NCI-H226 (cell line): Measurements from ENCODE around the gene CLUH.
"Not testable (repeated sequence)": the region's sequence is repeated elsewhere in the genome, so short reads cannot be mapped to it uniquely, and the experiment has no call there.

Experiments
- DNase-seq: peaks from one replicate; pipeline ENCODE4 v3.0.0-alpha.2; 2015

The CLUH gene

DNA sequence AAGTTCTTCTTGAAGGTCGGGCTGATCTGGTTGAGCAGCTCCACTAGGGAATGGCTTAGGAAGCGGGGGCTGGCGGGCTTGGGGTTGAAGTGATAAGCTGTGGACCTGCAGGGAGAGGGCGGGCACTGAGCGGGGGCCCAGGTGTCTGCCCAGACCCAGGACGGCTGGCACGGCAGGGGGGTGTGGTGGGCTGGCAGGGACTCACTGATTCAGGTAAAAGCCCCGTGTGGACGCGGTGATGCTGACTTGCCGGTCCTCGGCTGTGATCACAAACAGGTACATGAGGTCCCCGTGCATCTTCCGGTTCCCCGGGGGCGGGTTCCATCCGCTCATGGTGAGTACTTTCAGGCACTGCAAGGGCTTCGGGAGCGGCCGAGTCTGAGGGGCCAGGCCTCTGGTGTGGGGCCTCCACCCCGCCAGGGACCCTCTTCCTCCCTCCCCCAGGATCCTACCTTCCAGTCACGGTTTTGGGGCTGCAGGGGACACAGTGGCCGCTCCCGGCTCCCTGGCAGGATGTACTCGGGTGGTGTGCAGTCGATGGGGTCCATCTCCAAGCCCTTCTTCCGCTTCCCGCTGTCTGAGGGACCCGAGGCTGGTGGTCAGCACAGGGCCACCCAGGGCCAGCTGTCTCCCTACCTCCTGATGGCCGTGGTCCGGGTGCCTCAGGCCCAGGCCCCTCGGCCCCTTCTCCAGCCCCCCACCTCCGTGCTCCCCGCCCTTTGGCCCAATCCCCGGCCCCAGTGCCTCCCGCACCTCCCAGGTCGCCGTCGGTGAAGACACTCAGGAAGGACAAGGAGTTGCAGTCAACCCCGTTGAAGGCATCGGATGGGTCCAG is 10.2 kb downstream of the CLUH start:
- DNase-seq: no peak

DNA sequence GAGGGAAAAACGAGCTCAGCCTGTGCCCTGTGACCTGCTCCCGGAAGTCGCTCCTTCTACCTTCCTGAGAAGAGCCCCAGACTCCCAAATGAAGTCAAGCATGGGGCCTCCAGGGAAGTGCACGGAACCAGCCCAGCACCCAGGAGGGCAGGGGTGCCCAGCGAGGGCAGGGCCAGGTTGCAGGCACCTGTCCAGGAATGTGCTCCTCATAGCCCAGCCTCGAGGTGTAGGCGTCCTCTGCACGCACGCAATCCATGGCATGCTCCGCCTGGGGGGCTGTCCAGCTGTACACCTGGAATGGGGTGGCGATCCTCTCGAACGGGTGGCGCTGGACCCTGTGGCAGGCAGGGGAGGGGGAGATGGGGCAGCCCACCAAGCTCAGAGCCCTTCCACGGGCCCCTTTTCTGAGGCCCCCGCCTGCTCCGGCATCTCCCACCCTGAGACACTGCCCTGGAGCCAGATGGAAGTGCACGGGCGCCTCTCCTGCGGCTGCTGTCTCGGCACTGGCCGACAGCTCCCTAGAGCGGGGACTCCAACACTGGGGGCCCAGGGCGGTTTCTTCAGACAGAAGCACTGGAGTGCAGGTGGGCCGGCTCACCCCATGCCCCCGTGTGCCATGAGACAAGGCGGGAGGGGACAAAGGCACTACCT is 10.9 kb downstream of the CLUH start:
- DNase-seq: no peak

DNA sequence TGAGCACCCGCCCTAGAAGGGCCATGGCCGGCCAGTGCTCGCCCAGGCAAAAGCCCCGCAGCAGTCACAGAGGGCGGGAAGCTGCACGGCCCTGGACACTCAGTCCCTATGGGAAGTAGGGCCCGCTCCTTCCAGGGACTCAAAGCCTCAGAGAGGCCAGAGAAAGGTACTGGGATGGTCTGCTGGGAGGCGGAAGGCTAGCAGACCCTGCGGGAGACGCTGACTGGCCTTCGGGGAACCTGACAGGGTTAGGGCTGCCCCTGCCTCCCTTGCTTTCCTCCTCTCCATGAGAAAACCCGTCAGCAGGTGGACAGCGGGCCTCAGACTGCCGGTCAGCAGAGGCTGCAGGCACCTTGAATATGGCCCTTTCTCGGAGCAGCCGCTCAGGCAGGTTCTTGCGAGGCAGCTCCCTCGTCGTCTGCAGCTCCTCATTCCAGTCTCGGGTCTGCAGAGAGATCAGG is 11.5 kb downstream of the CLUH start:
- no peak for DNase-seq

DNA sequence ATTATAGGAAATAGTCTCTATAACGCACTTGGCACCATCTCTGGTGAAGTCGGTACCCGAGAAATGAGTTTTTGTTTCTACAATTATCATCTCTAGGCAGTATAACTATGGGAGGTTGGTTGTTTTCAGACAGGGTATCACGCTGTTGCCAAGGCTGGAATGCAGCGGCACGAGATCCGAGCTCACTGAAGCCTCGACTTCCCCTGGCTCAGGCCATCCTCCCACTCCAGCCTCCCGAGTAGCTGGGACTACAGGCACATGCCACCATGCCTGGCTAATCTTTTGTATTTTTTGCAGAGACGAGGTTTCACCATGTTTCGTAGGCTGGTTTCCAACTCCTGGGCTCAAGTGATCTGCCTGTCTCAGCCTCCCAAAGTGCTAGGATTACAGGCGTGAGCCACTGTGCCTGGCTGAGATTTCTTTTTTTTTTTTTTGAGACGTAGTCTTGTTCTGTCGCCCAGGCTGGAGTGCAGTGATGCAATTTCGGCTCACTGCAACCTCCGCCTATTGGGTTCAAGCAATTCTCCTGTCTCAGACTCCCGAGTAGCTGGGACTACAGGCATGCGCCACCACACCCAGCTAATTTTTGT is 12.3 kb downstream of the CLUH start:
- not testable (repeated sequence) for DNase-seq

DNA sequence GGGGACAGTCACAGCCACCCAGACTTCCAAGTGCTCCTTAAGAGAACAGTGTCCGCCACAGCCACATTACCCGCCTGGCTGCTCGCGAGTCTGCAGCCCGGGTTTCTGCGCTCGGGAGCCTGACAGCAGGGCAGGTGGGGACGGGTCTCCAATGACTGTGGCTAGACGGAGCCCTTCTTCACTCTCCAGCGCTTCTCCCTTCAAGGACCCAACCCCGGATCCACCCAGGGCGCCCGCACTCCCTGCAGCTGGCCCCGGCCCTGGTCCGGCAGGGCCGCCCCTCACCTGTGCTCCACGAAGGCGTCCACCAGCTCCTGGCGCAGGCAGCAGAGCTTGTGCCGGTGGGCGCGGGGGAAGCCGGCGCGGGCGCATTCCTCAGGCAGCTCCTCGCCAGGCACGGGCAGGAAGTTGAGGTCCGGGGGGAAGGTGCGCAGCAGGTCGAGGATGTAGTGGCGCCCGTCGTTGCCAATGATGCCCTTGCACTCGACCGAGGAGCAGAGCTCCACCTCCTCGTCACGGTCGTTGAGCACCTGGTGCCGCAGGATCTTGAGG is 13.9 kb downstream of the CLUH start:
- DNase-seq: no peak

DNA sequence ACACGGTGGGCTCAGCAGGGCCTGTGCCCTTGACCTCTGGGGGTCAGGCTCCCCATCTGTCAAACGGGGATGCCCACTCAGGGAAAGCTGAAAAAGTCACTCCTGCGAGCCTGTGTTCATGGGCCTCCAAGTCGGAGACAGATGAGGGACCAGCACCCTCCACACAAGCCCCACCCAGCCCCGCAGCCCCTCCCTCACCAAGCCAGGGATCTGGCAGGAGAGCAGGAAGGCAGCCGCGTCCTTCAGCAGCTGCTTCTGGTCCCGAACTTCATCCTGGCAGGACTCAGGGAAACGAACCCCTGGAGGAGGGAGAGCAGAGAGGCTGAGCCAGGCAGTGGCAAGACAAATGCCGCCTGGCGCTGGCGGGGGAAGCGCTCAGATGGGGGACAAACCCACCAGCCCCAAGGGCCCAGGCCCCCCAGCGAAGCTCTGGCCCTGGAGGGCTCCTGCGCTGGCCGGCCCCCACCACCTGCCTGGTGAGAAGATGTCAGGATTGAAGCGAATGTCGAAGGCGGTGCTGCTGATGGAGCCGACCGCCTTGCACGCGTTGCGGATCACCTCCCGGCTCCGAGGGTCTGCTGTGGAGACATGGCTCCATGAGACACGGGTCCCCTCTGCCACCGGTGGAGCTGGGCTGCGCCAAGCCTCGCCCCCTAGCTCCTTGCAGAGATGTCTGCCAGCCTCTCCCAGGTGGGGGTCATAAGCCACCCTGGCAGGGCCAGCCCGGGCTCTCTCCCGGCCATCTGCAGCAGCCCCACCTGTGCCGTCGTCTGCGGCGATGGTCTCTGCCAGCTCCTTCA is 15.4 kb downstream of the CLUH start:
- no peak for DNase-seq

DNA sequence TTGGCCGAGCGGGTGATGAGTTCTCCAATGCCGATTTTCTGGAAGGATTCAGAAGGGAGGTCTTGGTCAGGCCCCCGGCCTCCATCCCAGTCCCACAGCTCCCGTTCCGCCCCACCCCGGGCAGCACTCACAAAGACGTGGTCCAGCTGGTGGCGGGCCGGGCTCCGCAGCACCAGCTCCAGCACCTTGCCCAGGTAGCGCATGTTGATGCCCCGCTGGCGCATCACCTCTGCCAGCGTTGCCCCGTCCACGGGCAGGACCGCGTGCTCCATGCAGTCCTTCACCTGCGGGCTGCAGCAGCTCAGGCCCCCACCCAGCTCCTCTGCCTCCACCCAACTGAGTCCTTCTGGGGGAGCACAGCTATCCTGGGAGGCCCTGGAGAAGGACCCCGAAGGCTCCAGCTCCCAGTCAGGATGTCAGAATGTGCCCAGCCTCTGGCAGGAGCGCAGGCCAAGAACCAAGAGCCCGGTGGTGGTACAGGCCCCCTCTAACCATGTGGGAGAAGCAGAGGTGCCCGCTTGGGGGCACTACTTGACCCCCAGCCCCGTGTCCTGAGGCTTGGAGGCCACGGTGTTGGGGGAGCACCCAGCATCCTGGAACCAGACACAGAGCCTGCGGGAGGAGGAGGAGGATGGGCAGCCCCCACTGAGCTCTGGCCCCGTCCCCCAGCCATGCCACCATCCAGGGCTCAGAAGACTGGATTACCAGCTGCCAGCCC is 16.2 kb downstream of the CLUH start:
- no peak for DNase-seq

DNA sequence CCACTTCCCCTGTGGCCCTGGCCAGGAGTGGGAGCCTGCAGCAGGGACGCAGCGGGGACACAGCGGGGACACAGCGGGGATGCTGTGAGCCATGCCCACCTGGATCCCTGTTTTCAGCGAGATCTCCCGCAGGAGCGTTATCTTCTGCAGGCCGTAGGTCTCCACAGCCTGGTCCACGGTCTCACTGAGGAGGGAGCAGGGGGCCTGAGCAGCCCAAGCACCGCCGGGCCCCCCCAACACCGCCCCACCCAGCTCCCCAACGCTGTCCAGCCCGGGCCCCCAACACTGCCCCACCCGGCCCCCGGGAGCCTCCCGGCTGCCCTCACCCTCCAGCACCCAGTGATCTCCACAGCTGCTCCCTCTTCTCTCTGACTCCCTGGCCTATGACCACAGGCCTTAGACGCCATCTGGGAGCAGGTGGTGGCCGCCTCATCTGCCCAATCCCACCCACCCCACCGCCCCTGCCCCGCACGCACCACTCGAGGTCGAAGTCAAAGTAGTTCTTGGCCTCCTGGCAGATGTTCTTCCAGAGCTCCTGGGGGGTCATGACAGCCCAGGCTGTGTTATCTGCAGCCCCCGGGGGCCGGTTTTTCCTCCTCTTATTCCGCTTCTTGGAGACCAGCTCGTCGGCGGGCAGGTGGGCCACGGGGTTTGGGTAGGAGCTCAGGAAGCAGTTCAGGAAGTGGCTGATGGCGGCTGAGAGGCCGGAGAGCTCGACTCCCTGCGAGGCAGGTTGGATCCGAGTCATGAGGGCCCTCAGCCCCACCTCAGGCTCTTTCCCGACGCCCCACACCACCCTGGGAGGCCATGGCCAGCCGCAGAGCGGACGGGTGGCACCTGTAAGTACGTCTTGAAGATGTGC is 17.0 kb downstream of the CLUH start:
- DNase-seq: no peak

DNA sequence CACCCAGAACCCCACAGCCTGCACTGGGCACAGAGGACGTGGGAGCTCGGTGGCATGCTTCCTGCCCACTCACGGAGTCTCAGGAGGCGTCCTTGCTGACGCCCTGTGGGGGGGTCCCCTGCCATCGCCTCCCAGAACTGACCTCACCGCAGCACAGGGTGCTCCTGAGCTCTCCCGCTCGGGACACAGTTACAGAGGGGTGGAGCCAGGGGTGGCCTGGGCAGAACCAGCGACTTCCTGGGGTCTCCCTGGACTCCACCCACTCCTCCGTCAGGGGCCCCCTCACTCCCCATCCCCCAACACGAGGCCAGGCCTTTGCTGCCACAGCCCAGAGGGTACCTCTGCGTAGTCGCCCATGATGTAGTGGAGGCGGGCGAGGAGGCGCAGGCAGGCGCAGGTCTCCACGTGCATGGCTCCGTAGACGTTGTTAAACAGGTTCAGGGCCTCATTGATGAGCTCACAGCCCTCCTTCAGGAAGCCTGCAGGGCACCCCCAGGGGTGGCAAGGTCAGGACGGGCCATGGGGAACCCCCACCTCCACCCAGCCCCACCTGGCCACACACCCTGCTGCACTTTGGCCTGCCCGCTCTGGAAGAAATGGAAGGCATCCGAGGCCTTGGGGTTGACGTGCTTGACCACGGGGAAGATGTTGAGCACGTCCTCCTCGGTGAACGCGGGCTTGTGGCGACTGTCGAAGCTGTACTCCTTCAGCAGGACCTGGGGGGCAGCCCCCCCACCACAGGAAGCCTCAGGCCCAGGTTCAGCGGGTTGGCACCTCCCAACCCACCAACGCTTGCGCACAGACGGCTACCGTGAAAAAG is 17.8 kb downstream of the CLUH start:
- DNase-seq: no peak

DNA sequence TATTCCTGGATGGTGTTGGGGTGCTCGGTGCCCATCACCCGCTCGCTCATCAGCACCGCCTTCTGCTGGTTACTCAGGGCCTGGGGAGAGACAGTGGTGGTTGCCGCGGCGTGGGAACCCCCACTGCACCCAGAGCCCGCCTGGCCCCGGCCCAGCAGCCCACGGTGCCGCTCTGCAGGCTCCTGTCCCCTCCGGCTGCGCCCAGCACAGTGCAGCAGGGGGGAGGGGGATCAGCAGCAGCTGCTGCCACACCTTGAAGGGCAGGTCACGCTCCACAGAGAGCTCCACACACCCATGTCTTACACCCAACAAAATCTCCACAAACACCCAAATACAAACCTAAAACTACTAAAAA is 18.8 kb downstream of the CLUH start:
- DNase-seq: no peak

DNA sequence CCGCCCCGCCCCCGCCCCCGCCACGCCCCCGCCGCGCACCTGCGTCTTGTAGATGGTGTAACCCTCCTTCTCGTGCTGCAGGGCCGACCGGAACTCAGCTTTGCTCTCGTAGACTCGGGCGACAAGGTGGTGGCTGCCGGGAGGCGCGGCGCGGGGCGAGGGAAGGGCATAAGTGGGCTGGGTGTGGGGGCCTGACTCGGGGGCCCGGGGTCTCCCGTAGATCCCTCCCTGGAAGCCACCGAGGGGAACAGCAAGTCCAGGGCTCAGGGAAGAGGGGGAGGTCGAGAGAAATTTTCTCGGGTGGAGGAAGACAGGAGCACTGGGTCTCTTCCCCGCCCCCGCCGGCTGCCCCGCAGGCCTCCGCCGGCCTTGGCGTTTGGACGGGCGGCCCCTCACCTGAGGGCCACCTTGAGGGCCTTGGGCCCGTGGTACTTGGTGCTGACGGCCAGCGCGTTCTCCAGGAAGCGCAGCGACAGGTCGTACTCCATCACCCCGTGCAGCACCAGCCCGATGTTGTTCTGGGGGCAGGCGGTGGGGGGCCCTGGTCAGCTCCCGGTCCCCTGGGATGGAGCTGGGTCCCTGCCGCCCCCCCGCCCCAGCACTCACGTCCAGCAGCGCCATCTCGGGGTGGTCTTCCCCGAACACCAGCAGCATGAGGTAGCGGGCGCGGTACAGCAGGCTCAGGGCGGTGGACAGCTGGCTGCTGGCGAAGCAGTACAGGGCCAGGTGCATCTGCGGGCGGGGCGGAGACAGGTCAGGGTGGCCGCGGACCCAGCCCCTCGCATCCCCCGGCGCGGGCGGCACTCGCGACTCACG is 19.4 kb downstream of the CLUH start:
- DNase-seq: no peak

DNA sequence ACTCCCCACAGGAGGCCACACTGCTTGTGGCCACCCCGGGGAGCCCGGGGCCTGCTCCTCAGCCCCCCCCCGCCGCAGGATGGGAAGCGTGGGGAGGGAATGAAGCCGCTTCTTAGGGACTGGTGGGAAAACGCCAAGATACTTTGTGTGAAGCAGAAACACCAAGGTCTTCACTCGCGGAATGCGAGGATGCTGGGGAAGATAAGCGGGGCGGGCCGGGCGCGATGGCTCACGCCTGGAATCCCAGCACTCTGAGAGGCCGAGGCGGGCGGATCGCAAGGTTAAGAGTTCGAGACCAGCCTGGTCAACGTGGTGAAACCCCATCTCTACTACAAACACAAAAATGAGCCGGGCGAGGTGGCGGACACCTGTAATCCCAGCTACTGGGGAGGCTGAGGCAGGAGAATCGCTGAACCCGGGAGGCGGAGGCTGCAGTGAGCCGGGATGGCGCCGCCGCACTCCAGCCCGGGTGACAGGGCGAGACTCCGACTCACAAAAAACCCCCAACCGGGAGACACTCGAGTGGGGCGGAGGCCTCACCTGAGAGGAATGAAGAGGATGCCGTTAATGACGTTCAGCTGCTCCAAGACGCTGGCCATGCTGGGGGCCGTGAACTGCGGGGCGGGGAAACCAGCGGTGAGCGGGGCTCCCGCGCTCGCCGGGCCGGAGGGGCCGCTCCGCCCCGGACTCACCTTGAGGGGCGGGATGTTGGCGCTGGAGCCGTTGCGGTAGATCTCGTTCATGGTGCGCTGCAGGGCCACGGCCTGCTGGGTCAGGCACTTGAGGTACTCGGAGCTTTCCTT is 20.3 kb downstream of the CLUH start:
- DNase-seq: no peak

DNA sequence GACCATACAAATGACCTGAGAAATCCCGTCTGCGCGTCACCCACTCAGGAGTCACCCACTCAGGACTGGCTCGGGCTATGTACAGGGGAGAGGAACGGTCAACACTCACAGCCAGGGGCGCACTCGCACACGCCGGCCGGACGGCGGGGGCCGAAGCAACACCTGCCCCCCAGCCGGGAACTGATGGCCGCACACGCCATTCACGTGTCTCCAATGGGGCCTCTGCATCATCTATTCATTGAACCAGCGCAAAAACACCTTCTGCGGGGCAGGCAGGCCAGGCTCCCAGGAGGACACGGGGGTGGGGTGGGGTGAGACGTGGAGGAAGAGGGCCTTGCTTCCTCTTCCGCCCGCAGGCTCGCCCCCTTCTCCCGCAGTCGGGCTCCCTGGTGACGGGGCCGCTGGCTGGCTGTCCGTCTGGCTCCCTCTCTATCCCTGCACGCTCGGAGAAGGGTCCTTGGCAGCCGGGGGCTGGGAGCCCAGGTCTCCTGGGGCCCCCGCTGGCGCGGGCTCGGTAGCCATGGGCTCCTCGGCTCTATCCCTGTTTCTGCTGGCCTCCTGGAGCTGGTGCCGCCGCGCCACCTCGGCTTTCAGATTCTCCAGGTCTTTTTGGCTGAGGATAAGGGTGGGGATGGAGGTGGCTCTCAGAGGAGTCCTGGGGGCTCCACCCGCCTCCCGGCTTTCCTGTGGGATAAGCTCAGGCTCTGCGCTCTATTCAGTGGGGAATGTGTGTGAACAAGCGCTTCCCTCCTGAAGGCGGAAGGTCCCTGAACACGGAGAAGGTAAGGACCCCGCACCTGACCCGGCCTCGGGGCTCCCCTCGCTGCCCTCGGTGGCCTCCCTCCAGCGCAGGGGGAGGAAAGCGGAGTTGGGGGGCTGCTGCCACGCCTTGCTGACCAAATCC is 21.1 kb downstream of the CLUH start:
- DNase-seq: no peak

DNA sequence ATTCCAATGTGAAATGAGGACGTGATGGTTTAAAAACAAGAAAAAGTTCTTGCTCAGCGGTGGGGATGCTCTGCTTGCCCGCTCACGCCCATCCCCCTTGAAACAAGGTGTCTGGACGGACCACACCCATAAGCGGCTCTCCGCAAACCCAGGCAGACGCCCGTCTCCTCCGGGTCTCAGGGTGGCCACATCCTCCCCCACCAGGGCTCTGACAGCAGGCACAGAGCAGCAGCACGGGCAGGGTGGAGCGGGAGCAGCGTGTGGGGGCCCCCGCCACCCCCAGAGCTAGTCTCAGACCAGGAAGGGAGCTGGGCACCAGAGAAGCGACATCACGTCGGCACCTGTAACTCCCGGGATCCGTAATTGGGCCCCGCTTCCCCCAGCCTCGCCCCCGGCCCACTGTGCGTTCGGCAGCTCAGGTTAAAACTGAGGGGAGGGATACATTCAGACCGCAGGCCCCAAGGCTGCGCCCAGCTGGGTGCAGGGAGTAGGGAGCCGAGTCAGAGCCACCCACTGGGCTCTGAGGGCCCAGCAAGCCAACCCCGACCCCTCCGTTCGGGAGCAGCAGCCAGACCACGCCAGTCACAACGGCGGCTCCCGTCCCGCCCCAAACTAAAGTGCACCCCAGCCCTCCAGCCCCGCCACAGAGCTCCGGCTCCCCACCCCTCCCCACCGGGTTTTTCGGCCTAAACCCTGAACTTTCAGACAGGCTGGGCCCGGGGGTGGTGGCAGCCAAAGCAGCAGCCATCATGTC is 22.0 kb downstream of the CLUH start:
- no peak for DNase-seq

DNA sequence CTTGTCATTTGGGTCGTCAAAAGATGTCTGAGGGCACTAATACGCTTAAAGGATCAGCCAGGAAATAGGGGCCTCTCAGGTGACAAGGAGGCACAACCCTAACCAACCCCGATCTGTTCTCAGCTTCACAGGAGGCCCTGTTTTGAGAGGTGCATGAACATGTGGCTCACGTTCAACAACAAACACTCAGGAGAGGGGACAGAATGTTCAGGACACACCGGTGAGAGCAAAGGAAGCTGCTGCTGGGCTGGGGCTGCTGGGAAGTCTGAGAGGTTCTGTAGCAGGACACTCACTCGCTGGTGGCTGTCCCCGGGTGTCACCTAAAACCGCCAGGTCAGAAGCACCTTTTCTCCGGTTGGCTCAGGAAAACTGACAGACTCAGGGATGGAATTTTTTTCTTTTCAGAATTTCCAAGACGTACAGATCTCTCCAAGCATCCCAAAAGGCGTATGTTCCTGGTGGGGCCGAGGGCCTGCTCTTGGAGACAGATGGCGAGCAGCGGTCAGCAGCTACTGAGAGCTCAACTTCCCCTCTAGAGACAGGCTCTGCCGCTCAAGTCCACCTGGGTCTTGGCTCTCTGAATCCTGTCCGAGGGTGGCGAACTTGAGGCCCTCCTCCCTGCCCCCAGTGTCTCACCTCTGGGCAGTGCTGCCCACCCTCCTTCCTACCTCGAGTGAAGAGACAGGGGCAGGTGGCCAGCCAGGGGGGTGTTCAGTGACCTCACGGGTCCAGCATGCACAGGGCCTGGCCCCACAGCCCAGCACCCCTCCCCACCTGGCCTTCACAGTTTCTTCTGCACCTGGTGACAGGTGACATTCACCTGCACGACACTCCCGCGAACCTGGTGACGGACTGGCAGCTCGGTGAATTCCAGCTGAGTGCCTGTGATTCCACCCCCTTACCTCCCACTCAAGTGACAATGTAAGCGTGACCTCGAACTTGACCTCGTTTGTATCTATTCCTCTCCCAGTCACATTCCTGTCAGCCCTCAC is 22.9 kb downstream of the CLUH start:
- no peak for DNase-seq

DNA sequence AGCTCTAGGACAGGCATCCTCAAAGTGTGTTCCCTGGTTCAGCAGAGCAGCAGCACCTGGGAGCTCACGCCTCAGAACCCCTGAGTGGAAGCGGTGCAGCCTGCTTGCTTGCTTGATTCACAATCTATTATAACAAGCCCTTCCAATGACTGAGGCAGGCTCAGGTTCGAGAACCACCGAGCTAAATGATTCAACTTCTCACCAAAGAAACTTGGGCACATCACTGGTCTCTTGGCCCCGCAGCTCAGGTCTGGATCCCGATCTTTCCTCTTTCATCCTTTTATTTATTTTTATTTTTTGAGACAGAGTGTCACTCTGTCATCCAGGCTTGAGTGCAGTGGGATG is 24.5 kb downstream of the CLUH start:
- DNase-seq: no peak
